Endothelial cell of umbilical vein (primary cell): ENCODE measurements around the gene SH3D19. TPM values are rescaled to one million over a fixed set of nuclear protein-coding genes. Genes with fewer than 3 reads are reported as not detected.

ENCODE experiments used
- BruUV-seq: library from RNA; stranded (reverse); fragments of 400-500 nt; replicated peaks from 2 replicates; lab custom pipeline; 2021; lab: Mats Ljungman, UMichigan
- CTCF ChIA-PET: fragments of 300-600, 350-600 bp; sonication (Branson Sonifier 250); formaldehyde crosslinking; loops from one replicate; lab custom pipeline; 2021; ENCODE audit warnings: antibody characterized with exemption, inconsistent platforms; lab: Charles Lee
- POLR2A ChIA-PET: fragments of 300-600, 350-600 bp; sonication (Branson Sonifier 250); formaldehyde crosslinking; loops from one replicate; lab custom pipeline; 2021; ENCODE audit warnings: antibody characterized with exemption, inconsistent platforms; lab: Charles Lee
- DNase-seq: peaks from one replicate; pipeline ENCODE4 v3.0.0-alpha.2; 2011; ENCODE audit warnings: low read depth, low spot score
- FAIRE-seq: peaks from 2 replicates; lab custom pipeline; 2011; peaks lifted over from hg19 to GRCh38; lab: Jason Lieb, UNC
- H2AFZ ChIP-seq: 2 replicates; pipeline ENCODE4 v1.6.0; 2012; ENCODE audit warnings: low read depth, low read length, control low read depth, inconsistent platforms
- H3K27ac ChIP-seq: 2 replicates; pipeline ENCODE4 v1.5.1; 2011; ENCODE audit warnings: low read depth, mild to moderate bottlenecking, control low read depth, low read length, moderate library complexity; ENCODE audit not compliant: insufficient read depth
- H3K27me3 ChIP-seq, 2 experiments: 2 replicates each; pipeline versions ENCODE4 v1.6.0 to v1.6.1; 2011; ENCODE audit warnings: low read length in 2 of 2, mixed read lengths in 1 of 2; ENCODE audit not compliant: control insufficient read depth in 2 of 2, insufficient read depth in 2 of 2
- H3K36me3 ChIP-seq, 2 experiments: 2 replicates in 1 of 2; 3 replicates in 1 of 2; pipeline ENCODE4 v1.5.1; 2011; ENCODE audit warnings: low read length in 2 of 2, mild to moderate bottlenecking in 1 of 2, moderate library complexity in 1 of 2; ENCODE audit not compliant: control insufficient read depth in 2 of 2, insufficient read depth in 2 of 2; ENCODE audit errors: extremely low read depth in 1 of 2
- H3K4me1 ChIP-seq: 3 replicates; pipeline ENCODE4 v1.5.1; 2011; ENCODE audit warnings: mild to moderate bottlenecking, low read length; ENCODE audit not compliant: control insufficient read depth, insufficient read depth; ENCODE audit errors: extremely low read depth
- H3K4me2 ChIP-seq: 2 replicates; pipeline ENCODE4 v1.6.1; 2011; ENCODE audit warnings: low read length, control low read depth, mixed read lengths; ENCODE audit not compliant: insufficient read depth
- H3K4me3 ChIP-seq, 3 experiments: fragments of 200-600 bp in 1 of 3; sonication (generic), shearing (Covaris generic) in 1 of 3; replicated peaks in 1 of 3; 2 replicates each; pipeline ENCODE4 v1.5.1; 2011 to 2016; ENCODE audit warnings: control low read depth in 3 of 3, low read length in 3 of 3, mild to moderate bottlenecking in 2 of 3, inconsistent platforms in 1 of 3, low read depth in 1 of 3, moderate library complexity in 1 of 3; ENCODE audit not compliant: insufficient read depth in 1 of 3
- H3K79me2 ChIP-seq: 2 replicates; pipeline ENCODE4 v1.6.0; 2012; ENCODE audit warnings: low read length, inconsistent platforms; ENCODE audit not compliant: control insufficient read depth, insufficient read depth
- H3K9ac ChIP-seq: replicated peaks from 2 replicates; pipeline ENCODE3; 2011; ENCODE audit warnings: low read length, control low read depth; ENCODE audit not compliant: insufficient read depth; ENCODE audit errors: extremely low read depth
- H3K9me1 ChIP-seq: replicated peaks from 3 replicates; pipeline ENCODE4 v1.6.0; 2011; ENCODE audit warnings: mild to moderate bottlenecking, low read length; ENCODE audit not compliant: control insufficient read depth, insufficient read depth; ENCODE audit errors: extremely low read depth
- H3K9me3 ChIP-seq: replicated peaks from 2 replicates; pipeline ENCODE4 v1.5.1; 2012; ENCODE audit warnings: low read length, inconsistent platforms; ENCODE audit not compliant: control insufficient read depth, insufficient read depth
- H4K20me1 ChIP-seq: replicated peaks from 2 replicates; pipeline ENCODE3; 2011; ENCODE audit warnings: mild to moderate bottlenecking, low read length; ENCODE audit not compliant: control insufficient read depth, insufficient read depth; ENCODE audit errors: extremely low read depth
- CTCF ChIP-seq, 2 donors: IDR thresholded peaks; 1 replicate in 1 of 2; 2 replicates in 1 of 2; pipeline ENCODE4 v1.5.1; 2011; ENCODE audit warnings: low read length in 2 of 2, mild to moderate bottlenecking in 2 of 2, moderate library complexity in 2 of 2, control low read depth in 1 of 2, inconsistent platforms in 1 of 2, low read depth in 1 of 2; ENCODE audit not compliant: insufficient read depth in 1 of 2; ENCODE audit errors: extremely low read depth in 1 of 2
- EZH2 ChIP-seq: IDR thresholded peaks from 2 replicates; pipeline ENCODE4 v1.6.1; 2012; ENCODE audit warnings: borderline replicate concordance, low read depth, mild to moderate bottlenecking, moderate library complexity, low read length, inconsistent platforms; ENCODE audit not compliant: severe bottlenecking
- FOS ChIP-seq: IDR thresholded peaks from 2 replicates; pipeline ENCODE4 v1.6.1; 2011; ENCODE audit warnings: mild to moderate bottlenecking, low read length, moderate library complexity, borderline replicate concordance; ENCODE audit not compliant: insufficient read depth
- GATA2 ChIP-seq: IDR thresholded peaks from 2 replicates; pipeline ENCODE4 v1.7.0; 2011; ENCODE audit warnings: low read depth, mild to moderate bottlenecking, moderate library complexity, mixed read lengths, low read length; ENCODE audit not compliant: insufficient read length, insufficient read depth
- JUN ChIP-seq: IDR thresholded peaks from 2 replicates; pipeline ENCODE4 v1.6.1; 2011; ENCODE audit warnings: borderline replicate concordance, low read depth; ENCODE audit not compliant: insufficient read length, insufficient read depth
- MAX ChIP-seq: IDR thresholded peaks from 2 replicates; pipeline ENCODE4 v1.6.1; 2011; ENCODE audit not compliant: insufficient read depth, insufficient read length
- MYC ChIP-seq: IDR thresholded peaks from one replicate; pipeline ENCODE4 v1.6.1; 2011; ENCODE audit warnings: mild to moderate bottlenecking, low read depth, low read length
- POLR2A ChIP-seq: IDR thresholded peaks from 2 replicates; pipeline ENCODE4 v1.6.1; 2012; ENCODE audit warnings: low read depth, mild to moderate bottlenecking, control low read depth, low read length
- POLR2AphosphoS5 ChIP-seq: IDR thresholded peaks from 2 replicates; pipeline ENCODE4 v1.6.1; 2012; ENCODE audit warnings: low read depth, mild to moderate bottlenecking, control low read depth, low read length, moderate library complexity; ENCODE audit not compliant: insufficient read depth
- dilution Hi-C: fragments of 300-500 bp; cut with MboI; formaldehyde crosslinking; loops from one replicate; pipeline ENCODE4 v1.15.0; 2019; ENCODE audit warnings: low sequenced_read_pairs; ENCODE audit not compliant: extremely low pct_ligation_motif_present
- intact Hi-C: fragments of 100-400 bp; cut with micrococcal nuclease; formaldehyde crosslinking; loops from one replicate; pipeline ENCODE4 v1.10.0; 2022
- polyA plus RNA-seq, 4 experiments: library from polyadenylated mRNA; depleted of rRNA in 3 of 4; stranded (reverse) in 3 of 4; unstranded in 1 of 4; fragments of >200 nt; gene quantifications; 2 replicates each; pipeline versions ENCODE4 v1.2.1 to v1.2.3, GENCODE V29; 2011 to 2012; ENCODE audit warnings: missing spikeins in 1 of 4
- total RNA-seq: library from RNA; stranded (reverse); gene quantifications from 2 replicates; pipeline ENCODE4 v1.2.3, GENCODE V29; 2021

Gene SH3D19
- total and polyA plus RNA-seq, 2 donors (not counting 3 experiments of a cell fraction or from before 2014, with no cell fraction given): 37.5 to 92.8 TPM

GRCh38 chr4:151169900-151170299 is 155.5 kb downstream of the SH3D19 start:
- CTCF ChIA-PET: interaction anchor here (1.7 kb wide), 1 partner anchor 10 kb away, joined by 5 read pairs; no protein-coding TSS in a partner anchor
- DNase-seq (no peak), FAIRE-seq (no peak)
- H3K36me3 ChIP-seq: peaks cover 15 to 28% of the 10 kb centered on the region in 2 experiments
- dilution Hi-C loops (no loop called here), intact Hi-C loops (no loop called here)
- POLR2A ChIA-PET: no interaction called here
- H3K79me2 ChIP-seq: peaks cover 4% of the 10 kb centered on the region
- H3K4me2 ChIP-seq: no peak overlapping the region
- H3K9me1 ChIP-seq: no peaks in the 10 kb centered on the region
- H3K9me3 ChIP-seq: no peaks in the 10 kb centered on the region
- no peak overlapping the region for H2AFZ ChIP-seq
- BruUV-seq: no TSS peak
- H3K4me1 ChIP-seq: peaks cover 3% of the 10 kb centered on the region
- no peak overlapping the region for H3K27ac ChIP-seq
- no peak overlapping the region for H3K9ac ChIP-seq
- TF ChIP-seq POLR2A: no peak
- TF ChIP-seq JUN: no peak
- TF ChIP-seq MYC: no peak
- TF ChIP-seq POLR2AphosphoS5: no peak
- TF ChIP-seq GATA2: no peak
- TF ChIP-seq CTCF (IDR thresholded peaks at IDR 0.05; ENCODE audit: extremely low read depth in 1 of 2, insufficient read depth in 1 of 2, low read depth in 1 of 2, low read length in 2 of 2): no peak
- TF ChIP-seq MAX: no peak
- no peak for TF ChIP-seq EZH2
- TF ChIP-seq FOS: no peak
- H3K27me3 ChIP-seq: no peaks in the 10 kb centered on the region
- no peaks in the 10 kb centered on the region for H4K20me1 ChIP-seq
- no peak overlapping the region for H3K4me3 ChIP-seq
